Osteoblast (primary cell): ENCODE results near the gene ADAMTS4. TPM values are rescaled to one million over a fixed set of nuclear protein-coding genes. Genes with fewer than 3 reads are reported as not detected.
A peak's percentile ranks its signal among the peaks of the same experiment; 100 is the strongest.

Experiments
- DNase-seq: peaks from one replicate; pipeline ENCODE4 v3.0.0; 2011; ENCODE audit warnings: low spot score, mixed read lengths; ENCODE audit not compliant: insufficient read length; ENCODE audit errors: missing footprints
- H2AFZ ChIP-seq: 2 replicates; pipeline ENCODE4 v1.6.0; 2011; ENCODE audit warnings: mild to moderate bottlenecking, low read length
- H3K27ac ChIP-seq: 2 replicates; pipeline ENCODE4 v1.5.1; 2011; ENCODE audit warnings: mild to moderate bottlenecking, low read depth, low read length, moderate library complexity
- H3K27me3 ChIP-seq: 2 replicates; pipeline ENCODE4 v1.6.0; 2012; ENCODE audit warnings: mild to moderate bottlenecking, control low read depth, inconsistent platforms, low read length, moderate library complexity; ENCODE audit not compliant: insufficient read depth
- H3K36me3 ChIP-seq: 2 replicates; pipeline ENCODE4 v1.5.1; 2011; ENCODE audit warnings: mild to moderate bottlenecking, low read length, control low read depth, moderate library complexity; ENCODE audit not compliant: insufficient read depth
- H3K4me1 ChIP-seq: 2 replicates; pipeline ENCODE4 v1.5.1; 2011; ENCODE audit warnings: mild to moderate bottlenecking, low read length, control low read depth, moderate library complexity; ENCODE audit not compliant: insufficient read depth
- H3K4me2 ChIP-seq: 2 replicates; pipeline ENCODE4 v1.6.0; 2011; ENCODE audit warnings: mild to moderate bottlenecking, low read length; ENCODE audit not compliant: insufficient read depth
- H3K4me3 ChIP-seq: fragments of 200-600 bp; sonication (generic); 3 replicates; pipeline ENCODE4 v1.5.1; 2012; ENCODE audit warnings: mild to moderate bottlenecking, low read length, inconsistent platforms; ENCODE audit not compliant: insufficient read depth
- H3K79me2 ChIP-seq: 2 replicates; pipeline ENCODE4 v1.6.0; 2012; ENCODE audit warnings: mild to moderate bottlenecking, low read length, control low read depth, inconsistent platforms; ENCODE audit not compliant: insufficient read depth
- H3K9me3 ChIP-seq: 2 replicates; pipeline ENCODE4 v1.5.1; 2011; ENCODE audit warnings: low read depth, low read length, control low read depth
- H4K20me1 ChIP-seq: 2 replicates; pipeline ENCODE4 v1.6.0; 2012; ENCODE audit warnings: mild to moderate bottlenecking, low read length, control low read depth; ENCODE audit not compliant: insufficient read depth
- total RNA-seq: library from RNA; depleted of rRNA; stranded (reverse); fragments of >200 nt; gene quantifications from 2 replicates; pipeline ENCODE4 v1.2.3, GENCODE V29; 2012
- TF ChIP-seq, protein P1 (sequence below): IDR thresholded peaks from 2 replicates; pipeline ENCODE4 v1.5.1; 2011; ENCODE audit warnings: mild to moderate bottlenecking, low read depth, low read length, moderate library complexity; ENCODE audit errors: extremely low read depth

Gene ADAMTS4
- total RNA-seq, 1 donor = 1.4 TPM

DNA sequence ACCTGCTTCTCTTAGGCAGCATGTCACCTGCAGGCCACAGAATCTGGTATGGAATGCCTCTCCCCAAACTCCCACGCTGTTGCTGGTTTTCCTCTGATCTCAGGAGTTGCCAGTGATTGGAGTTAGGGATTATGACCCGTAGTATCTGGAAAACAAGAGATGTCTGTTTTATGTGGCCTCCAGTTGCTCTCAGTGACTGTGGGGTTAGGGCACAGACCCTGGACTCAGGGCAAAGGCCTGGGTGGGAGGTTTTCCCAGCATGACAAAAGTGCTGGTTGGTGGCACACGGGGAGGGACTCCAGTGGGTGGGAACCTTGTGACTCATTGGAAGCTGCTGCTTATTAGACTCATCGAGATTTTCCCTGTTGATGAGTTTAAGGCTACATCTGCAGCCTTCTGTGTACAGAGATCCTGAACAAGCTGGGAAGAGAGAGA lies 39.2 kb upstream of the ADAMTS4 start, which contains the start of gene NR1I3:
Gene NR1I3 (minus strand): TSS at position 165 of the 435 bp plus-strand sequence. CDS start 1,638 bp downstream, outside the sequence.
- Histone ChIP-seq H3K4me3 (no peak within 1 kb of the TSS), H3K79me2 (no peaks in the 10 kb centered on the region), H3K4me1 (no peaks in the 10 kb centered on the region), H3K27ac (no peak within 1 kb of the TSS), H3K9me3 (no peaks in the 10 kb centered on the region), H2AFZ (peak within 1 kb of the TSS; percentile 25), H4K20me1 (no peaks in the 10 kb centered on the region), H3K36me3 (no peaks in the 10 kb centered on the region), H3K4me2 (no peak within 1 kb of the TSS), H3K27me3 (peaks cover 3% of the 10 kb centered on the region)
- peak; percentile 86 for DNase-seq
- TF ChIP-seq, protein P1, sequence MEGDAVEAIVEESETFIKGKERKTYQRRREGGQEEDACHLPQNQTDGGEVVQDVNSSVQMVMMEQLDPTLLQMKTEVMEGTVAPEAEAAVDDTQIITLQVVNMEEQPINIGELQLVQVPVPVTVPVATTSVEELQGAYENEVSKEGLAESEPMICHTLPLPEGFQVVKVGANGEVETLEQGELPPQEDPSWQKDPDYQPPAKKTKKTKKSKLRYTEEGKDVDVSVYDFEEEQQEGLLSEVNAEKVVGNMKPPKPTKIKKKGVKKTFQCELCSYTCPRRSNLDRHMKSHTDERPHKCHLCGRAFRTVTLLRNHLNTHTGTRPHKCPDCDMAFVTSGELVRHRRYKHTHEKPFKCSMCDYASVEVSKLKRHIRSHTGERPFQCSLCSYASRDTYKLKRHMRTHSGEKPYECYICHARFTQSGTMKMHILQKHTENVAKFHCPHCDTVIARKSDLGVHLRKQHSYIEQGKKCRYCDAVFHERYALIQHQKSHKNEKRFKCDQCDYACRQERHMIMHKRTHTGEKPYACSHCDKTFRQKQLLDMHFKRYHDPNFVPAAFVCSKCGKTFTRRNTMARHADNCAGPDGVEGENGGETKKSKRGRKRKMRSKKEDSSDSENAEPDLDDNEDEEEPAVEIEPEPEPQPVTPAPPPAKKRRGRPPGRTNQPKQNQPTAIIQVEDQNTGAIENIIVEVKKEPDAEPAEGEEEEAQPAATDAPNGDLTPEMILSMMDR = no peak

DNA sequence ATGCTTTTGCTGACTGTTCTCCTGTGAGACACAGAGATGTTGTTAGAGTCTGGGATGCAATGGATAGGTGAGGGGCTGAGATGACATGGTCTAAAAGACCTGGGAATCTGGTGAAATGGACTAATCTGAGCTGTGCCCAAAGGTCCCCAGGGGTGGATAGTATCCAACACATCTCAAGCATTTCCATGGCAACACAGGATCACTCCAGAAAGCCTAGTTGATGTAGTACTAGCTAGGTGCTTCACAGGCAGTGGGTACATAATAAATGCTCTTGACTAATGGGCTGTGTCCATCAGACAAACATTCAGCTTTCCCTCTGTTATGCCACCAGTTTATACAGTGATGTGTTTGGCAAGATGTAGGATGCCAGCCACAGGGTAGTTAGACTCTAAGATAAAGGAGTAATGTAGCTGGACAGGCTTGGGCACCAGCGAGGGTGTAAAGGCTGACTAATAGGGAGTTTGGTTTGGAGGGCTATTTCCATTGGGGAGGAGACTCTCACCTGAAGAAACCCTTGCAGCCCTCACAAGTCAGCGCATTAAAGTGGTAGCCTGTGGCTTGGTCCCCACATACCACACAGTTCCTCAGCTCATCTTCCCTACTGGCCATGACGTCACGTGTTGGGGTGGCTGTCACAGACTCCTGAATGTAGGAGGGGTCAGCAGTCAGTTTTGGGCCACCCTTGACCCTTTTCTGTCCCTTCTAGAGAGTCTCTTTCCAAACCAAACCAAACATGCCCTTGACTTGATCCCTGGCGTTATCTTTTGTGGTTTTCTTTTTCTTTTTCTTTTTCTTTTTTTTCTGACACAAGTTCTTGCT lies 37.3 kb upstream of the ADAMTS4 start:
- H3K27ac ChIP-seq = no peak overlapping the region
- H3K9me3 ChIP-seq = no peaks in the 10 kb centered on the region
- TF ChIP-seq, protein P1 = no peak
- H4K20me1 ChIP-seq = no peaks in the 10 kb centered on the region
- peak; percentile 60 for DNase-seq
- H3K4me3 ChIP-seq = no peak overlapping the region
- peaks cover 2% of the 10 kb centered on the region for H3K27me3 ChIP-seq
- no peaks in the 10 kb centered on the region for H3K36me3 ChIP-seq
- no peaks in the 10 kb centered on the region for H3K79me2 ChIP-seq
- no peaks in the 10 kb centered on the region for H3K4me1 ChIP-seq
- no peak overlapping the region for H3K4me2 ChIP-seq
- H2AFZ ChIP-seq = no peak overlapping the region

DNA sequence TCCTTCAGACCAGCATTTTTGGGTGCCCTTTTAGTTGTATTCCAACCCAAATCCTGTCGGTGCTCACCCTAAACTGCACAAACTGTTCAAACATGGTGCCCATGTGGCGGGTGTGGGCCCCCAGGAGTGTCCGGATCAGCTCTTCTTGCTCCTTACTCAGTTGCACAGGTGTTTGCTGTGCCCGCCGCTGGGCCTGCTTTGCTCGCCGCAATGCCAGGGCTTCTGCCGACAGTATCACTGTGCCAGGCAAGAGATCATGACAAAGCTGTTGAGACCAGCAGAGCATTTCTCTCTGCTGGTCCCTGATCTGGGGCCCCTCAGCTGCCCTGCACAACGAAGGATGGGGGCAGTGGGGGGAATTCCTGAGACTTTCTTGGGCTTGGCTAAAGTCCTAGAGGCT lies 34.2 kb upstream of the ADAMTS4 start:
- no peak overlapping the region for H3K4me2 ChIP-seq
- H3K4me3 ChIP-seq = no peak overlapping the region
- no peak overlapping the region for H3K27ac ChIP-seq
- no peaks in the 10 kb centered on the region for H3K4me1 ChIP-seq
- no peaks in the 10 kb centered on the region for H3K79me2 ChIP-seq
- no peaks in the 10 kb centered on the region for H3K9me3 ChIP-seq
- TF ChIP-seq, protein P1 = no peak
- H2AFZ ChIP-seq = no peak overlapping the region
- no peaks in the 10 kb centered on the region for H4K20me1 ChIP-seq
- no peak for DNase-seq
- H3K27me3 ChIP-seq = no peaks in the 10 kb centered on the region
- H3K36me3 ChIP-seq = peaks cover 20% of the 10 kb centered on the region

GRCh38 chr1:161230762-161231161 lies 31.9 kb upstream of the ADAMTS4 start:
- no peak for DNase-seq
- H2AFZ ChIP-seq = no peak overlapping the region
- H3K79me2 ChIP-seq = peaks cover 12% of the 10 kb centered on the region
- no peak overlapping the region for H3K27ac ChIP-seq
- no peaks in the 10 kb centered on the region for H3K27me3 ChIP-seq
- H3K4me2 ChIP-seq = no peak overlapping the region
- peaks cover 12% of the 10 kb centered on the region for H3K4me1 ChIP-seq
- no peaks in the 10 kb centered on the region for H3K9me3 ChIP-seq
- no peaks in the 10 kb centered on the region for H4K20me1 ChIP-seq
- TF ChIP-seq, protein P1 = no peak
- no peak overlapping the region for H3K4me3 ChIP-seq
- peaks cover 21% of the 10 kb centered on the region for H3K36me3 ChIP-seq
